Measurements from ENCODE around the gene KRT5. TPM values are rescaled to one million over a fixed set of nuclear protein-coding genes. Genes with fewer than 3 reads are reported as not detected.
A peak's percentile ranks its signal among the peaks of the same experiment; 100 is the strongest.

The KRT5 gene
- total RNA-seq, 6 experiments from 2014 or later = 0.66 TPM; not detected in 5

GRCh38 chr12:52541709-52542108, 21.5 kb upstream of the KRT5 start:
- no peak overlapping the region for H3K4me3 ChIP-seq
- no peak for TF ChIP-seq POLR2A (IDR thresholded peaks at IDR 0.05)
- TF ChIP-seq, protein P1, sequence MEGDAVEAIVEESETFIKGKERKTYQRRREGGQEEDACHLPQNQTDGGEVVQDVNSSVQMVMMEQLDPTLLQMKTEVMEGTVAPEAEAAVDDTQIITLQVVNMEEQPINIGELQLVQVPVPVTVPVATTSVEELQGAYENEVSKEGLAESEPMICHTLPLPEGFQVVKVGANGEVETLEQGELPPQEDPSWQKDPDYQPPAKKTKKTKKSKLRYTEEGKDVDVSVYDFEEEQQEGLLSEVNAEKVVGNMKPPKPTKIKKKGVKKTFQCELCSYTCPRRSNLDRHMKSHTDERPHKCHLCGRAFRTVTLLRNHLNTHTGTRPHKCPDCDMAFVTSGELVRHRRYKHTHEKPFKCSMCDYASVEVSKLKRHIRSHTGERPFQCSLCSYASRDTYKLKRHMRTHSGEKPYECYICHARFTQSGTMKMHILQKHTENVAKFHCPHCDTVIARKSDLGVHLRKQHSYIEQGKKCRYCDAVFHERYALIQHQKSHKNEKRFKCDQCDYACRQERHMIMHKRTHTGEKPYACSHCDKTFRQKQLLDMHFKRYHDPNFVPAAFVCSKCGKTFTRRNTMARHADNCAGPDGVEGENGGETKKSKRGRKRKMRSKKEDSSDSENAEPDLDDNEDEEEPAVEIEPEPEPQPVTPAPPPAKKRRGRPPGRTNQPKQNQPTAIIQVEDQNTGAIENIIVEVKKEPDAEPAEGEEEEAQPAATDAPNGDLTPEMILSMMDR (IDR thresholded peaks at IDR 0.05) = no peak
- H3K27ac ChIP-seq = no peak overlapping the region
- DNase-seq = no peak
- WGBS (ENCODE audit: insufficient coverage, low coverage, low lambda C conversion rate, missing lambda C conversion rate) = 88% methylated on average over 4 of the region's 5 CpGs
- intact Hi-C loops (cut with DNase I) = no loop called here
- H3K27me3 ChIP-seq = no peaks in the 10 kb centered on the region
- no peaks in the 10 kb centered on the region for H3K36me3 ChIP-seq
- H3K4me1 ChIP-seq = no peaks in the 10 kb centered on the region
- ATAC-seq = no peak
- no peaks in the 10 kb centered on the region for H3K9me3 ChIP-seq

GRCh38 chr12:52540531-52540930, 20.3 kb upstream of the KRT5 start:
- no peak overlapping the region for H3K4me3 ChIP-seq
- no peaks in the 10 kb centered on the region for H3K4me1 ChIP-seq
- H3K9me3 ChIP-seq = no peaks in the 10 kb centered on the region
- H3K27ac ChIP-seq = no peak overlapping the region
- TF ChIP-seq, protein P1 (IDR thresholded peaks at IDR 0.05) = no peak
- TF ChIP-seq POLR2A (IDR thresholded peaks at IDR 0.05) = no peak
- no peak for ATAC-seq
- DNase-seq = no peak
- intact Hi-C loops (cut with DNase I) = no loop called here
- no peaks in the 10 kb centered on the region for H3K27me3 ChIP-seq
- no CpG with 5 or more reads among the region's 7 CpGs for WGBS (ENCODE audit: insufficient coverage, low coverage, low lambda C conversion rate, missing lambda C conversion rate)
- H3K36me3 ChIP-seq = no peaks in the 10 kb centered on the region

GRCh38 chr12:52539821-52540173, 19.6 kb upstream of the KRT5 start:
- DNase-seq = peak in 1 of 3 donors; percentile 39
- intact Hi-C loops (cut with DNase I) = no loop called here
- WGBS (ENCODE audit: insufficient coverage, low coverage, low lambda C conversion rate, missing lambda C conversion rate) = no CpG with 5 or more reads among the region's 3 CpGs

GRCh38 chr12:52539083-52539820, 19.1 kb upstream of the KRT5 start:
- Histone ChIP-seq H3K4me3 (no peak overlapping the region), H3K27me3 (no peaks in the 10 kb centered on the region), H3K4me1 (no peaks in the 10 kb centered on the region), H3K27ac (no peak overlapping the region), H3K9me3 (no peaks in the 10 kb centered on the region), H3K36me3 (no peaks in the 10 kb centered on the region)
- ATAC-seq (no peak), DNase-seq (peak in 1 of 3 donors; percentile 19)
- no peak for TF ChIP-seq POLR2A (IDR thresholded peaks at IDR 0.05)
- TF ChIP-seq, protein P1 (IDR thresholded peaks at IDR 0.05) = no peak
- 48% methylated on average over 4 of the region's 5 CpGs for WGBS (ENCODE audit: insufficient coverage, low coverage, low lambda C conversion rate, missing lambda C conversion rate)
- intact Hi-C loops (cut with DNase I) = no loop called here

More at GRCh38 chr12:52539821-52540173, 19.6 kb upstream of the KRT5 start:
- ATAC-seq = no peak
- Histone ChIP-seq H3K27ac (no peak overlapping the region), H3K4me1 (no peaks in the 10 kb centered on the region), H3K9me3 (no peaks in the 10 kb centered on the region), H3K4me3 (no peak overlapping the region), H3K36me3 (no peaks in the 10 kb centered on the region), H3K27me3 (no peaks in the 10 kb centered on the region)
- TF ChIP-seq, protein P1 (IDR thresholded peaks at IDR 0.05) = no peak
- TF ChIP-seq POLR2A (IDR thresholded peaks at IDR 0.05) = no peak

Data from right lobe of liver (tissue), 6 donors.